Mucosa of rectum (tissue), 2 donors: Measurements from ENCODE around the gene CCDC51.
"Not testable (repeated sequence)": the region's sequence is repeated elsewhere in the genome, so short reads cannot be mapped to it uniquely, and the experiment has no call there.

Source experiments
- H3K27ac ChIP-seq, 2 donors: one replicate each; pipeline ENCODE4 v1.7.0; 2013; ENCODE audit warnings: inconsistent platforms in 2 of 2, low read depth in 2 of 2, low read length in 2 of 2
- H3K27me3 ChIP-seq, 2 donors: one replicate each; pipeline ENCODE4 v1.7.0; 2013; ENCODE audit warnings: low read length in 2 of 2; ENCODE audit not compliant: control insufficient read depth in 2 of 2, insufficient read depth in 2 of 2
- H3K36me3 ChIP-seq, 2 donors: one replicate each; pipeline ENCODE4 v1.7.0; 2013; ENCODE audit warnings: low read length in 2 of 2; ENCODE audit not compliant: control insufficient read depth in 2 of 2, insufficient read depth in 2 of 2
- H3K4me1 ChIP-seq, 2 donors: one replicate each; pipeline ENCODE4 v1.7.0; 2013; ENCODE audit warnings: low read length in 2 of 2, mild to moderate bottlenecking in 1 of 2; ENCODE audit not compliant: control insufficient read depth in 2 of 2, insufficient read depth in 2 of 2
- H3K4me3 ChIP-seq, 2 donors: one replicate each; pipeline ENCODE4 v1.7.0; 2013; ENCODE audit warnings: low read length in 2 of 2
- H3K9ac ChIP-seq, 2 donors: one replicate each; pipeline ENCODE4 v1.7.0; 2013; ENCODE audit warnings: low read length in 2 of 2, low read depth in 1 of 2, mild to moderate bottlenecking in 1 of 2
- H3K9me3 ChIP-seq, 2 donors: one replicate each; pipeline ENCODE4 v1.7.0; 2013; ENCODE audit warnings: low read length in 2 of 2; ENCODE audit not compliant: control insufficient read depth in 2 of 2
- donor health status: healthy.
- donor health status: Normal muscosa, but diverticular disease.

The CCDC51 gene

GRCh38 chr3:48402907-48403306 lies 37.0 kb downstream of the CCDC51 start:
- Histone ChIP-seq H3K4me3 (no peak overlapping the region), H3K27me3 (no peaks in the 10 kb centered on the region), H3K27ac (peak overlapping the region; percentile 45 to 50), H3K4me1 (no peaks in the 10 kb centered on the region), H3K9ac (no peak overlapping the region), H3K9me3 (no peaks in the 10 kb centered on the region), H3K36me3 (peaks cover 20 to 25% of the 10 kb centered on the region in 2 donors)

GRCh38 chr3:48402281-48402732 lies 37.6 kb downstream of the CCDC51 start:
- H3K4me1 ChIP-seq, result no peaks in the 10 kb centered on the region
- peaks cover 18 to 25% of the 10 kb centered on the region in 2 donors for H3K36me3 ChIP-seq
- peak overlapping the region; percentile 45 to 50 for H3K27ac ChIP-seq
- H3K27me3 ChIP-seq, result no peaks in the 10 kb centered on the region
- no peaks in the 10 kb centered on the region for H3K9me3 ChIP-seq
- H3K4me3 ChIP-seq, result no peak overlapping the region
- no peak overlapping the region for H3K9ac ChIP-seq

- H3K9ac ChIP-seq, H3K4me1 ChIP-seq, H3K27me3 ChIP-seq, H3K4me3 ChIP-seq, H3K9me3 ChIP-seq: not testable (repeated sequence)
- Histone ChIP-seq H3K36me3 (peaks cover 10 to 25% of the 10 kb centered on the region in 2 donors), H3K27ac (peak overlapping the region; percentile 35 to 40)
Measured at GRCh38 chr3:48401434-48401901, 38.5 kb downstream of the CCDC51 start.

- Histone ChIP-seq H3K9ac (no peak overlapping the region), H3K4me3 (no peak overlapping the region), H3K9me3 (no peaks in the 10 kb centered on the region), H3K4me1 (no peaks in the 10 kb centered on the region), H3K27me3 (no peaks in the 10 kb centered on the region), H3K27ac (no peak overlapping the region), H3K36me3 (peaks cover 10 to 22% of the 10 kb centered on the region in 2 donors)
Measured at GRCh38 chr3:48400824-48401433, 39.0 kb downstream of the CCDC51 start.

- H3K27me3 ChIP-seq, result no peaks in the 10 kb centered on the region
- H3K27ac ChIP-seq, result no peak overlapping the region
- no peak overlapping the region for H3K4me3 ChIP-seq
- H3K9ac ChIP-seq, result no peak overlapping the region
- no peaks in the 10 kb centered on the region for H3K9me3 ChIP-seq
- peaks cover 5 to 13% of the 10 kb centered on the region in 2 donors for H3K36me3 ChIP-seq
- H3K4me1 ChIP-seq, result no peaks in the 10 kb centered on the region
Measured at GRCh38 chr3:48399387-48400172, 40.3 kb downstream of the CCDC51 start.

GRCh38 chr3:48398701-48399386 lies 41.1 kb downstream of the CCDC51 start:
- H3K27ac ChIP-seq, result no peak overlapping the region

GRCh38 chr3:48397767-48398681 lies 41.9 kb downstream of the CCDC51 start:
- no peak overlapping the region for H3K27ac ChIP-seq
- peaks cover 0 to 1% of the 10 kb centered on the region in 2 donors for H3K36me3 ChIP-seq
- no peaks in the 10 kb centered on the region for H3K4me1 ChIP-seq
- no peaks in the 10 kb centered on the region for H3K9me3 ChIP-seq
- H3K27me3 ChIP-seq, result no peaks in the 10 kb centered on the region
- no peak overlapping the region for H3K9ac ChIP-seq
- no peak overlapping the region for H3K4me3 ChIP-seq

More at GRCh38 chr3:48398701-48399386, 41.1 kb downstream of the CCDC51 start:
- H3K36me3 ChIP-seq, result peaks cover 0 to 8% of the 10 kb centered on the region in 2 donors
- no peaks in the 10 kb centered on the region for H3K9me3 ChIP-seq
- H3K27me3 ChIP-seq, result no peaks in the 10 kb centered on the region
- no peaks in the 10 kb centered on the region for H3K4me1 ChIP-seq
- no peak overlapping the region for H3K9ac ChIP-seq
- no peak overlapping the region for H3K4me3 ChIP-seq

GRCh38 chr3:48395714-48396113 lies 44.2 kb downstream of the CCDC51 start:
- no peak overlapping the region for H3K4me3 ChIP-seq
- H3K27me3 ChIP-seq, result no peaks in the 10 kb centered on the region
- H3K36me3 ChIP-seq, result no peaks in the 10 kb centered on the region

GRCh38 chr3:48394391-48394790 lies 45.5 kb downstream of the CCDC51 start:
- Histone ChIP-seq H3K4me1 (no peaks in the 10 kb centered on the region), H3K27me3 (no peaks in the 10 kb centered on the region), H3K27ac (no peak overlapping the region), H3K9ac (no peak overlapping the region), H3K4me3 (no peak overlapping the region), H3K36me3 (no peaks in the 10 kb centered on the region), H3K9me3 (no peaks in the 10 kb centered on the region)

More at GRCh38 chr3:48395714-48396113, 44.2 kb downstream of the CCDC51 start:
- Histone ChIP-seq H3K4me1 (no peaks in the 10 kb centered on the region), H3K27ac (no peak overlapping the region), H3K9me3 (no peaks in the 10 kb centered on the region), H3K9ac (no peak overlapping the region)
